IMR-90 (cell line): ENCODE data around the gene GABBR2. TPM values are rescaled to one million over a fixed set of nuclear protein-coding genes. Genes with fewer than 3 reads are reported as not detected.

Experiments
- ATAC-seq: fragments of 200-7000 bp; cut with Tn5 transposase; 2 replicates; pipeline ENCODE4 v1.9.1; 2020; ENCODE audit warnings: low read depth, mild to moderate bottlenecking, moderate library complexity
- BruUV-seq: library from RNA; stranded (reverse); fragments of 400-500 nt; replicated peaks from 2 replicates; lab custom pipeline; 2021; lab: Mats Ljungman, UMichigan
- CTCF ChIA-PET: fragments of 300-600 bp; formaldehyde crosslinking; extraction: SDS; loops from one replicate; lab custom pipeline; 2021; ENCODE audit warnings: antibody characterized with exemption; lab: Yijun Ruan, JAX
- POLR2A ChIA-PET: fragments of 300-600 bp; sonication (Branson Sonifier 250); formaldehyde crosslinking; loops from one replicate; lab custom pipeline; 2022; ENCODE audit warnings: antibody characterized with exemption; ENCODE audit not compliant: unreplicated experiment; lab: Charles Lee
- DNase-seq: peaks from one replicate; pipeline ENCODE4 v3.0.0; 2013
- H2AFZ ChIP-seq: replicated peaks from 2 replicates; pipeline ENCODE3; 2013; ENCODE audit warnings: low read length, mild to moderate bottlenecking; ENCODE audit not compliant: poor library complexity
- H2AK5ac ChIP-seq: 2 replicates; pipeline ENCODE4 v1.6.1; 2013; ENCODE audit warnings: low read depth, low read length, inconsistent platforms
- H2AK9ac ChIP-seq: replicated peaks from 2 replicates; pipeline ENCODE3; 2013; ENCODE audit warnings: mild to moderate bottlenecking, low read depth, low read length, moderate library complexity; ENCODE audit not compliant: poor library complexity
- H2BK120ac ChIP-seq: 2 replicates; pipeline ENCODE4 v1.6.1; 2013; ENCODE audit warnings: low read depth, low read length, inconsistent platforms
- H2BK15ac ChIP-seq: 3 replicates; pipeline ENCODE4 v1.6.1; 2013; ENCODE audit warnings: low read depth, low read length, inconsistent platforms
- H2BK20ac ChIP-seq: 2 replicates; pipeline ENCODE4 v1.6.1; 2013; ENCODE audit warnings: low read depth, mild to moderate bottlenecking, inconsistent platforms, low read length, moderate library complexity
- H2BK5ac ChIP-seq: 2 replicates; pipeline ENCODE4 v1.6.1; 2013; ENCODE audit warnings: mild to moderate bottlenecking, low read depth, low read length, inconsistent platforms; ENCODE audit not compliant: poor library complexity, severe bottlenecking
- H3K14ac ChIP-seq: replicated peaks from 2 replicates; pipeline ENCODE4 v1.6.1; 2013; ENCODE audit warnings: low read depth, low read length, inconsistent platforms
- H3K18ac ChIP-seq: 2 replicates; pipeline ENCODE4 v1.6.1; 2013; ENCODE audit warnings: low read depth, low read length, control low read depth
- H3K23ac ChIP-seq: 2 replicates; pipeline ENCODE4 v1.6.1; 2013; ENCODE audit warnings: low read depth, low read length, inconsistent platforms
- H3K27ac ChIP-seq: 2 replicates; pipeline ENCODE4 v1.5.1; 2013; ENCODE audit warnings: mild to moderate bottlenecking, control low read depth, low read length; ENCODE audit not compliant: insufficient read depth
- H3K27me3 ChIP-seq: 2 replicates; pipeline ENCODE4 v1.6.1; 2013; ENCODE audit warnings: low read length; ENCODE audit not compliant: control insufficient read depth, insufficient read depth
- H3K36me3 ChIP-seq: 2 replicates; pipeline ENCODE4 v1.6.1; 2013; ENCODE audit warnings: low read length, mixed read lengths; ENCODE audit not compliant: control insufficient read depth, insufficient read depth
- H3K4ac ChIP-seq: 2 replicates; pipeline ENCODE4 v1.6.1; 2013; ENCODE audit warnings: low read depth, low read length, inconsistent platforms
- H3K4me1 ChIP-seq: 2 replicates; pipeline ENCODE4 v1.6.1; 2013; ENCODE audit warnings: low read length, mixed read lengths; ENCODE audit not compliant: control insufficient read depth, insufficient read depth
- H3K4me2 ChIP-seq: 2 replicates; pipeline ENCODE4 v1.6.1; 2013; ENCODE audit warnings: low read depth, mild to moderate bottlenecking, control low read depth, low read length, moderate library complexity
- H3K4me3 ChIP-seq: 2 replicates; pipeline ENCODE4 v1.5.1; 2013; ENCODE audit warnings: low read depth, mild to moderate bottlenecking, control low read depth, low read length, moderate library complexity; ENCODE audit not compliant: insufficient read depth
- H3K56ac ChIP-seq: 2 replicates; pipeline ENCODE4 v1.6.1; 2013; ENCODE audit warnings: low read length, inconsistent platforms; ENCODE audit not compliant: insufficient read depth; ENCODE audit errors: extremely low read depth
- H3K79me1 ChIP-seq, 2 experiments: 2 replicates each; pipeline ENCODE4 v1.6.1; 2013; ENCODE audit warnings: low read length in 2 of 2, inconsistent platforms in 1 of 2, low read depth in 1 of 2
- H3K9ac ChIP-seq: 2 replicates; pipeline ENCODE4 v1.6.1; 2013; ENCODE audit warnings: low read depth, low read length, control low read depth
- H3K9me1 ChIP-seq: 2 replicates; pipeline ENCODE4 v1.6.1; 2013; ENCODE audit warnings: low read length, inconsistent platforms; ENCODE audit not compliant: insufficient read depth
- H3K9me3 ChIP-seq: 2 replicates; pipeline ENCODE4 v1.6.1; 2013; ENCODE audit warnings: low read length; ENCODE audit not compliant: control insufficient read depth, insufficient read depth
- H4K20me1 ChIP-seq: 2 replicates; pipeline ENCODE4 v1.6.1; 2013; ENCODE audit warnings: low read length, inconsistent platforms; ENCODE audit not compliant: insufficient read depth
- H4K5ac ChIP-seq: 2 replicates; pipeline ENCODE4 v1.6.1; 2013; ENCODE audit warnings: mild to moderate bottlenecking, low read depth, low read length, control low read depth
- H4K8ac ChIP-seq, 2 experiments: 2 replicates each; pipeline ENCODE4 v1.6.1; 2013; ENCODE audit warnings: low read depth in 2 of 2, low read length in 2 of 2, control low read depth in 1 of 2, inconsistent platforms in 1 of 2
- H4K91ac ChIP-seq: 2 replicates; pipeline ENCODE4 v1.6.1; 2013; ENCODE audit warnings: low read depth, low read length, inconsistent platforms; ENCODE audit not compliant: insufficient read depth
- CEBPB ChIP-seq: IDR thresholded peaks from 2 replicates; pipeline ENCODE4 v1.6.1; 2012; ENCODE audit warnings: low read depth, low read length, improper control_type of control experiment
- WGBS, 2 experiments: methylation state at CpG; one replicate each; pipeline versions ENCODE4 v1.1.5 to v1.1.7; 2013; ENCODE audit warnings: missing lambda C conversion rate in 2 of 2; ENCODE audit not compliant: insufficient read length in 1 of 2; ENCODE audit errors: extremely low coverage in 2 of 2; 5-methylcytosine and 5-hydroxymethylcytosine counted together
- dilution Hi-C: fragments of 300-500 bp; cut with HindIII; formaldehyde crosslinking; loops from one replicate; pipeline ENCODE4 v1.14.3; 2018; ENCODE audit warnings: low sequenced_read_pairs; ENCODE audit not compliant: unreplicated experiment
- in situ Hi-C: fragments of 300-500 bp; cut with MboI; formaldehyde crosslinking; loops from 3 replicates; pipeline ENCODE4 v1.14.3; 2019; ENCODE audit warnings: low sequenced_read_pairs, inconsistent platforms, mixed read lengths
- intact Hi-C: fragments of 100-400 bp; cut with micrococcal nuclease; formaldehyde crosslinking; loops from 2 replicates; pipeline ENCODE4 v1.10.0; 2022
- polyA plus RNA-seq, 3 experiments: library from polyadenylated mRNA; depleted of rRNA; stranded (reverse); fragments of >200 nt; gene quantifications; 2 replicates each; pipeline ENCODE4 v1.2.3, GENCODE V29; 2012; ENCODE audit warnings: low replicate concordance in 1 of 3
- total RNA-seq: library from RNA; depleted of rRNA; stranded (reverse); fragments of >200 nt; gene quantifications from 2 replicates; pipeline ENCODE4 v1.2.3, GENCODE V29; 2012
- TF ChIP-seq, protein P1 (sequence below): fragments of 150-350 bp; IDR thresholded peaks from 2 replicates; pipeline ENCODE4 v1.6.1; 2016; ENCODE audit warnings: low read depth, mild to moderate bottlenecking, low read length, moderate library complexity, borderline replicate concordance

Gene GABBR2
- total and polyA plus RNA-seq, 2 of the 4 experiments (the other 2 are of a cell fraction): 14.2 to 20.3 TPM

DNA sequence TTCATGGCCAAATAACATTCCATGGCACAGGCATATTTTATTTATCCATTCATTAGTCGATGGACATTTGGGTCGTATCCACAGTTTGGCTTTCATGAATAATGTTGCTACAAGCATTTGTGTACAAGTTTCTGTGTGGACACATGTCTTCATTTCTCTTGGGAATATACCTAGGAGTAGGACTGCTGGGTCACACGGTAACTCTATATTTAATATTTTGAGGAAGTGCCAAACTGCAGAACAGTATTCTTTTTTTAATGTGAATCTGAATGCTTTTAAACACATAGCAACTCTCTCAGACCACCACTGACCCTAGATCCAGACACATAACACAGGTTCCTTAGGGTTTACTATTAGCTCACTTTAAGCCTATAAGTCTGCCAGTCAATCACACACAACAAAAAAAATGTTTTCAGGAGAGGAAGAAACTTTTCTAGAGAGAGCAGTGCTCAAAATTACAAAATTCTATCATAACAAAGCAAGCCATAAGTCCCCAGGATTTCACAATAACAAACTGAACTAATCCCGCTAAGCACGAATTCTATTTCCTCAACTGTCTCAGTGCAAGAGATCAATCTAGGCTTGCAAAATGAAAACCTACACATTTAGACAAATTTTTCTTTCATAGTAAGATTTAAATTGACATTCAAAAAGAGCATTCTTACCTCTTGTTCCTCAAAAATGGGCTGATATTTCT is 41.8 kb upstream of the GABBR2 start:
- H3K27me3 ChIP-seq: no peaks in the 10 kb centered on the region
- no peak overlapping the region for H3K4me2 ChIP-seq
- in situ Hi-C loops: no loop called here
- H4K8ac ChIP-seq: no peak overlapping the region
- H3K4me3 ChIP-seq: no peak overlapping the region
- TF ChIP-seq, protein P1, sequence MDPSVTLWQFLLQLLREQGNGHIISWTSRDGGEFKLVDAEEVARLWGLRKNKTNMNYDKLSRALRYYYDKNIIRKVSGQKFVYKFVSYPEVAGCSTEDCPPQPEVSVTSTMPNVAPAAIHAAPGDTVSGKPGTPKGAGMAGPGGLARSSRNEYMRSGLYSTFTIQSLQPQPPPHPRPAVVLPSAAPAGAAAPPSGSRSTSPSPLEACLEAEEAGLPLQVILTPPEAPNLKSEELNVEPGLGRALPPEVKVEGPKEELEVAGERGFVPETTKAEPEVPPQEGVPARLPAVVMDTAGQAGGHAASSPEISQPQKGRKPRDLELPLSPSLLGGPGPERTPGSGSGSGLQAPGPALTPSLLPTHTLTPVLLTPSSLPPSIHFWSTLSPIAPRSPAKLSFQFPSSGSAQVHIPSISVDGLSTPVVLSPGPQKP: no peak
- TF ChIP-seq CEBPB: peak; percentile 47
- H3K9me3 ChIP-seq: no peaks in the 10 kb centered on the region
- no peak overlapping the region for H2BK5ac ChIP-seq
- H4K5ac ChIP-seq: no peak overlapping the region
- no peak for DNase-seq
- H3K9ac ChIP-seq: no peak overlapping the region
- H3K36me3 ChIP-seq: peaks cover 34% of the 10 kb centered on the region
- H4K20me1 ChIP-seq: no peaks in the 10 kb centered on the region
- H3K18ac ChIP-seq: no peak overlapping the region
- no peak overlapping the region for H2AK9ac ChIP-seq
- intact Hi-C loops: no loop called here
- no peak overlapping the region for H2BK20ac ChIP-seq
- CTCF ChIA-PET: no interaction called here
- H3K79me1 ChIP-seq: no peaks in the 10 kb centered on the region
- POLR2A ChIA-PET: no interaction called here
- peaks cover 4% of the 10 kb centered on the region; the same call in 1 of the 2 replicates for H3K4me1 ChIP-seq
- no peak overlapping the region for H2AFZ ChIP-seq
- no peak overlapping the region for H2BK15ac ChIP-seq
- H2AK5ac ChIP-seq: no peak overlapping the region
- H2BK120ac ChIP-seq: no peak overlapping the region
- H3K4ac ChIP-seq: no peak overlapping the region
- H3K23ac ChIP-seq: no peak overlapping the region
- H4K91ac ChIP-seq: no peak overlapping the region
- H3K27ac ChIP-seq: no peak overlapping the region
- no TSS peak for BruUV-seq
- WGBS, 2 experiments: no CpG with 5 or more reads among the region's 5 CpGs
- peaks cover 13% of the 10 kb centered on the region for H3K9me1 ChIP-seq
- no peak overlapping the region for H3K14ac ChIP-seq
- dilution Hi-C loops: no loop called here
- no peak for ATAC-seq
- no peak overlapping the region for H3K56ac ChIP-seq
